ENCODE measurements around the gene DENND4A.

GRCh38 chr15:65655026-65655425, 137.1 kb downstream of the DENND4A start:
- TF ChIP-seq CTCF (IDR thresholded peaks at IDR 0.05; ENCODE audit: borderline replicate concordance, extremely low read depth, low read length, poor library complexity, severe bottlenecking) (no peak), EZH2 (IDR thresholded peaks at IDR 0.05; ENCODE audit: borderline replicate concordance, low read depth, low read length, severe bottlenecking) (no peak)
